ENCODE data around the gene DCAF7. TPM values are rescaled to one million over a fixed set of nuclear protein-coding genes. Genes with fewer than 3 reads are reported as not detected.

Gene DCAF7, protein sequence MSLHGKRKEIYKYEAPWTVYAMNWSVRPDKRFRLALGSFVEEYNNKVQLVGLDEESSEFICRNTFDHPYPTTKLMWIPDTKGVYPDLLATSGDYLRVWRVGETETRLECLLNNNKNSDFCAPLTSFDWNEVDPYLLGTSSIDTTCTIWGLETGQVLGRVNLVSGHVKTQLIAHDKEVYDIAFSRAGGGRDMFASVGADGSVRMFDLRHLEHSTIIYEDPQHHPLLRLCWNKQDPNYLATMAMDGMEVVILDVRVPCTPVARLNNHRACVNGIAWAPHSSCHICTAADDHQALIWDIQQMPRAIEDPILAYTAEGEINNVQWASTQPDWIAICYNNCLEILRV
- total RNA-seq, result 10 to 100 TPM; 43.5 to 49.5 TPM
- long read RNA-seq, full-length matches to known transcripts, result 23 of 37 reads
- long read RNA-seq, partial matches to known transcripts, result 0 of 37 reads
- long read RNA-seq, other reads (novel, unspliced or antisense), result 14 of 37 reads

DNA sequence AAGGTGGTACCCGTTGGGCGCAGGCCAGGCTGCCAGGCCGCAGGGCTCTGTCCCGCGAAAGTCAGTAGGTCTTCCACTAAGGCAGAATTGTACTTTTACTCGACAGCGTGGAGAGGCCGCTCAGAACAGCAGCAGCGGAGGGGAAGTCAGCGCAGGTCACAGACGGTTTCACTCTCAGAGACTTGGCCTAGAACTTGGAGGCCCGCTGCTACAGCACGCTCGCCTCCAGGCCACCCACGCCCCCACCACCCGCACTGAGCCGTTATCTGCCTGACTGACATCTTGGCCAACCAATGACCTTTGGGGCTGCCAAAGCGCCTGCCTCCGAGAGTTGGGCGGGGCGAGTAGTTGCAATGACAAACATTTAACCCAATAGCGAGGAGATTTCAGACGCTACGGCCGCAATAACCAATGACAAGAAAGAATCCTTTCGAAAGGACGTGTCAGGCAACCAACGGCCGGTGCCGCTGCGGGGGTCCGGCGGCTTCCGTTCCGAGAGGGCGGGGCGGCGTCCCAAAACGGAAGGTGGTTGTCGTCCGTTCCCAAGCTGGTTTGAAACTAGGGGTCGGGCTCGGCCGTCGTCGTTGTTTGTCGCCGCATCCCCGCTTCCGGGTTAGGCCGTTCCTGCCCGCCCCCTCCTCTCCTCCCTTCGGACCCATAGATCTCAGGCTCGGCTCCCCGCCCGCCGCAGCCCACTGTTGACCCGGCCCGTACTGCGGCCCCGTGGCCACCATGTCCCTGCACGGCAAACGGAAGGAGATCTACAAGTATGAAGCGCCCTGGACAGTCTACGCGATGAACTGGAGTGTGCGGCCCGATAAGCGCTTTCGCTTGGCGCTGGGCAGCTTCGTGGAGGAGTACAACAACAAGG is at the start of gene DCAF7:
Gene DCAF7, plus strand, starts transcription at position 532 of the 871 bp plus-strand sequence. Its CDS starts 201 bp downstream, at position 733.
- intact Hi-C loops (cut with DNase I), result loop anchor here in 1 of 2 donors (5.0 kb wide), 1 partner anchor 72 kb away; the partner anchor contains the start of gene MAP3K3
- ATAC-seq (peak; percentile 98 to 99), DNase-seq (peak; percentile 99)

DNA sequence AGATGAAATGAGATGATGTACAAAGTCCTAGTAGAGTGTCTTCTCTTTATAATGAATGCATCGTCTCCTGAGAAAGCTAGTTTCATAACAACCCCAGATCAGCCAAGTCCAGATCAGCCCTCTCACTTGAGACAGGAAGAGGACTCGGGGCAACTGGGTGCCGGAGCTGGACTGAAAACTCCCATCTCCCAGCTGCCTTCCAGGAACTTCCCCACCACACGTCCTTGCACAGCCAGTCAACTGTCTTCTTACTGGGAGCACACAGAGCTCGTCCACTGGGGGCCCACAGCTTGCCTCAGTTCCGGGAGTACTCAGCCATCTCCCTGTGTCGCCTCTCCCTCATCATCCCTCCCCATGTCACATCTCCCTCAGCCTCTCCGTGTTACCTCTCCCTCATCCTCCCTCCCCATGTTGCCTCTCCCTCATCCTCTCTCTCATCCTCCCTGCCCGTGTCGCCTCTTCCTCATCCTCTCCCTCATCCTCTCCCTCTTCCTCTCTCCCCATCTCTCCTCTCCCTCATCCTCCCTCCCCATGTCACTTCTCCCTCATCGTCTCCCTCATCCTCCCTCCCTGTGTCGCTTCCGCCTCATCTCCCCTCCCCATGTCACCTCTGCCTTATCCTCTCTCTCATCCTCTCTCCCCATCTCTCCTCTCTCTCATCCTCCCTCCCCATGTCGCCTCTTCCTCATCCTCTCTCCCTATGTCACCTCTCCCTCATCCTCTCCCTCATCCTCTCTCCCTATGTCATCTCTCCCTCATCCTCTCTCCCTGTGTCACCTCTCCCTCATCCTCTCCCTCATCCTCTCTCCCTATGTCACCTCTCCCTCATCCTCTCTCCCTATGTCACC is 49.5 kb upstream of the DCAF7 start:
- ATAC-seq (no peak), DNase-seq (no peak)
- intact Hi-C loops (cut with DNase I), result no loop called here

DNA sequence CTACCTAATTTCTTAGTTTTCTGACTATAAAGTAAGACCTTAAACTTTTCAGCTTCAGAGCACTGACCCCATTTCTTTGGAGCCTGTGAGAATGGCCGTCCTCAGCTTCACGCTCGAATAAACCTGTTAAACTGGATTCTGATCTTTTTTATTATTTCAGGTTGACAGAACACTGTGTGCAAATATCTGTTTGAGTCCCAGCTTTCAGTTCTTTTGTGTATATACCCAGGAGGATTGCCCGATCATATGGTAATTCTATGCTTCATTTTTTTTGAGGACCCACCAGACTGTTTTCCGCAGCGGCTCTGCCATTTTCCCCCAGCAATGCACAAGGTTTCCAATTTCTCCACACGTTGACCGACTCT is 47.0 kb upstream of the DCAF7 start:
- DNase-seq, result no peak
- ATAC-seq, result no peak
- intact Hi-C loops (cut with DNase I), result no loop called here

DNA sequence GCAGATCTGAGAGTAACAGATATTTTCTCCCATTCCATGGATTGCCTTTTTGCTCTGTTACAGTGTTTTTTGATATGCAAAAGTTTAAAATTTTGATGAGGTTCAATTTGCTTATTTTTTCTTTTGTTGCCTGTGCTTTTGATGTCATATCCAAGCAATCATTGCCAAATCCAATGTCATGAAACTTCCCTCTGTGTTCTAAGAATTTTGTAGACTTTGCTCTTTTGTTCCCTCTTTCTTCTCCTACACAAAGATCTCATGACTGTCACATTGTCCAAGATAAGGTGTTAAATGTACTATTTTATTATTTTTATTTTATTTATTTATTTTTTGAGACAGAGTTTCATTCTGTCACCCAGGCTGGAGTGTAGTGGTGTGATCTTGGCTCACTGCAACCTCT is 46.0 kb upstream of the DCAF7 start:
- ATAC-seq (no peak), DNase-seq (no peak)
- intact Hi-C loops (cut with DNase I), result no loop called here

DNA sequence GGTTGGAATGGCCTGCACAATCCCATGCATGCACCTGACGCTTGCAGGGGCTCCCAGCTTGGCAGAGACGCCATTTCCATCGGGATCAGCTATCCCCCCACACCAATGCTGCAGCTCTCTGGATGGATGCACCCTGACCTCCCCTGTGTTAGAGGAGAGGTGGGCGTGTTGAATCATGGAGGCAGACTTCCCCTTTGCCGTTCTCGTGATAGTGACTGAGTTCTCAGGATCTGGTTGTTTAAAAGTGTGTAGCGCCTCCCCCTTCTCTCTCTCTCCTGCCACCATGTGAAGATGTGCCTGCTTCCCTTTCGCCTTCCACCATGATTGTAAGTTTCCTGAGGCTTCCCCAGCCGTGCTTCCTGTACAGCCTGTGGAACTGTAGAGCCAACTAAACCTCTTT is 44.9 kb upstream of the DCAF7 start:
- no peak for ATAC-seq
- DNase-seq, result no peak
- intact Hi-C loops (cut with DNase I), result no loop called here

DNA sequence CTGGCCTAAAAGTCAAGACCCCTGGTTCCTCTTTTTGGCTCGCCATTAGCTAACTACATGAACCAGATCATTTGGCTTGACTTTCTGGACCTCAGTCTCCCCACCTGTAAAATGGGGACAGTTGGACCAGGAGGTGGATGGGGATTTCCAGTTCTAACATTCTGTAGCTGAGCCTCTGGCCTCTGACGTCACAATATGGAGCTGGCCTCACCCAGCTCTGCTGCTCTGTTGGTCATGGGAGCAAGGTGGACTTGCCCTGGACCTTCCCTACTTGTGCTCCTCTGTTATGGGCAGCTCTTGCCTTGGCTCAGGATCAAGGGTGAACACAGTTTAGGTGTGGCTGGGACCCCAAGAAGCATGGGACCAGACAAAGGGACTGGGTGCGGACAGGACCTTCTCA is 43.6 kb upstream of the DCAF7 start:
- no peak for DNase-seq
- intact Hi-C loops (cut with DNase I), result no loop called here
- ATAC-seq, result no peak

DNA sequence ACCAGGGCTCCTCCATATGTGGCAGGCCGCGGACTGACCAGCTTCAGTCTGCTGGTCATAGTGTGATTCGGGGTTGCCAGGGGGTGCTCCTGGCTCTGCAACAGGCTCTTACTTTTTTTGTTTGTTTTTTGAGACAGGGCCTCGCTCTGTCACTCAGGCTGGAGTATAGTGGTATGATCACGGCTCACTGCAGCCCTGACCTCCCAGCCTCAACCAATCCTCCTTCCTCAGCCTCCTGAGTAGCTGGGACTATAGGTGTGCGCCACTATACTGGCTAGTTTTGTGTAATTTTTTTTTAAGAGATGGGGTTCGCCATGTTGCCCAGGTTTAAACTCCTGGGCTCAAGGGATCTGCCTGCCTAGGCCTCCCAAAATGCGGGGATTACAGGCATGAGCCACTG is 38.9 kb upstream of the DCAF7 start:
- intact Hi-C loops (cut with DNase I), result no loop called here
- ATAC-seq (no peak), DNase-seq (no peak)

DNA sequence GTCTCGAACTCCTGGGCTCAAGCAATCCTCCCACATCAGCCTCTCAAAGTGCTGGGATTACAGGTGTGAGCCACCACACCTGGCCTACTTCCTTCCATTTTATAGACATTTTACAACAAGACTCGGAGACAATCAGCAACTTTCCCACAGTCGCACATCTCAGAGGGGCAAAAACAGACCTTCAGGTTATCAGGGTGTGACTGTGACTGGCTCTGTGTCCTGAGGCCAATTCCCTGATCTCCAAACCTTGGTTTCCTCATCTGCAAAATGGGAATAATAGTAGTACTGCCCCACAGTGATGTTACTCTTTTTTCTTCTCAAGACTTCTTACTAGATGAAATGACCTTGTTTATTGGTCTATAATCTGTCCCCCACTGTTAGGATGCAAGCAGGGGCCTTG is 37.9 kb upstream of the DCAF7 start:
- intact Hi-C loops (cut with DNase I), result no loop called here
- ATAC-seq (no peak), DNase-seq (no peak)

DNA sequence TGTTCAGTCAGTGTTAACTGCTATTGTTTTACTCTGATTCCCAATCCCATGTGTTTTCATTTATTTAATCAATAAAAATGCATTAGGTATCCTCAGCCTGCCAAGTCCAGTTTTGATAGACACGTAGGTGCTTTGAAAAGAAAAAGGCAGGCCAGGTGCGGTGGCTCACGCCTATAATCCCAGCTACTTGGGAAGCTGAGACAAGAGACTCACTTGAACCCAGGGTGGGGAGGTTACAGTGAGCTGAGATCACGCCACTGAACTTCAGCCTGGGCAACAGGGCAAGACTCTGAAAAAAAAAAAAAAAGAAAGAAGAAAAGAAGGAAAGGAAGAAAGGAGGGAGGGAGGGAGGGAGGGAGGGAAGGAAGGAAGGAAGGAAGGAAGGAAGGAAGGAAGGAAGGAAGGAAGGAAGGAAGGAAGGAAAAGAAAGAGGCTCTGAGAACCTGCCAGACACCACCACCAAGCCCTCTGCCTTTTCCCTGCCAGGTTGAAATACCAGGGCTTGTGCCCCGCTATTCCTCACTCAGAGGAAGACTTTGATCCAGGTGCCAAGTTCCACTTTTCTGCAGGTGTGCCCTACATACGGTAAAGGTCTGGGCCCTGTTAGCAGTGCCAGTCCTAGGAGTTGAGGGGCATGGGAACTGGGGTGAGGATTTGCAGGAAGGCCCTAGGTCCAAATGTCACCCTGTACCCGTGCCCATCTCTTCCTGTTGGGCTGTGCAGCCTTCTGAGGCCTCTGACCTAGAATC is 37.2 kb upstream of the DCAF7 start:
- ATAC-seq (no peak), DNase-seq (no peak)
- intact Hi-C loops (cut with DNase I), result no loop called here

DNA sequence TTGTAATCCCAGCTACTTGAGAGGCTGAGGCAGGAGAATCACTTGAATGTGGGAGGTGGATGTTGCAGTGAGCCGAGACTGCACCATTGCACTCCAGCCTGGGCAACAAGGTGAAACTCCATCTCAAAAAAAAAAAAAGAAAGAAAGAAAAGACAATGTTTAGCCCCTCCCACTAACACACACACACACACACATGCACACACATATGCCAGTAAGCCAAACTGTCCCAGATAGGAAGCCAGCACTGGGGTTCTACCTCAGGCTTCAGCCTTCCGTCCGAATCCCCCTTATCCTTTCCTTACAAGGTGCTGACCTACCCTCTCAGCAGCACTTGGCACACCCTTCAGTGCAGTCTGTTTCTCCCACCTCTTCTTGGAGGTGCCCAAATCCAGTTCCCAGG is 35.8 kb upstream of the DCAF7 start:
- intact Hi-C loops (cut with DNase I), result no loop called here
- no peak for ATAC-seq
- DNase-seq, result no peak

DNA sequence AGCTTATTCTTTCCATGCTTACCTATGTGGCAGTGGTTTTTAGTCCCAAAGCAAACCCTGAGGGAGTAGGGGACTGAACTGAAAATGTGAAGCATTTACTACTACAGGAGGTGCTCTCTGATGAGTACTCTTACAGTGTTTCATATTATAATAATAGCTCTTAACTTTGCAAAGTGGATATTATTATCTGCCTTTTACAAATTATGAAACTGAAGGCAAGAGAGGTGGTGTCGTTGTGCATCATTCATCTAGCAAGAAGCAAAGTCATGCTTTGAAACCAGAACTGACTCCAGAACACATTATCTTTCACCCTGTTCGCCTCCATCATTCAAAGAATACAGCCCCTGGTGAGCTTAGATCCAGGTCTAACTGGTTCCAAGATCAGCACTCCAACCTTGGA is 35.3 kb upstream of the DCAF7 start:
- ATAC-seq, result no peak

DNA sequence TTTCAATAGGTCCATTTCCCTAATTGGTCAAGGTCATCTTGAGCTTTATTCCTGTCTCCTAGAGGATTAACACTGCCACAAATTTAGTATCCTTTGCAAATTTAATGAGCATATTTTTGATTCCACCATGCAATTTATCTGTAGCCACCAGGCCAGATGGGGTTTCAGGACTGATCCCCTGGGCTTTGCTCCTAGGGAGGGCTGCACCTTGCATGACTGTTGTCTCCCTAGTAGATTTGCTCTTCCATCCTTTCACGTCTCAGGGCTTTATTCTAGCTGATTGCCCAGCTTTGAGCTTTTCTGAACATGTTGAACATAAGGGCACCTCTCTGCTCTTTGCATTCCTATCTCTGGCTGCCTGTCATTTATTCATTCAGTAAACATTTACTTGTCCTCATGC is 34.9 kb upstream of the DCAF7 start:
- intact Hi-C loops (cut with DNase I), result no loop called here
- no peak for ATAC-seq

More for the DNA sequence above, 35.3 kb upstream of the DCAF7 start:
- intact Hi-C loops (cut with DNase I), result no loop called here
- no peak for DNase-seq

DNA sequence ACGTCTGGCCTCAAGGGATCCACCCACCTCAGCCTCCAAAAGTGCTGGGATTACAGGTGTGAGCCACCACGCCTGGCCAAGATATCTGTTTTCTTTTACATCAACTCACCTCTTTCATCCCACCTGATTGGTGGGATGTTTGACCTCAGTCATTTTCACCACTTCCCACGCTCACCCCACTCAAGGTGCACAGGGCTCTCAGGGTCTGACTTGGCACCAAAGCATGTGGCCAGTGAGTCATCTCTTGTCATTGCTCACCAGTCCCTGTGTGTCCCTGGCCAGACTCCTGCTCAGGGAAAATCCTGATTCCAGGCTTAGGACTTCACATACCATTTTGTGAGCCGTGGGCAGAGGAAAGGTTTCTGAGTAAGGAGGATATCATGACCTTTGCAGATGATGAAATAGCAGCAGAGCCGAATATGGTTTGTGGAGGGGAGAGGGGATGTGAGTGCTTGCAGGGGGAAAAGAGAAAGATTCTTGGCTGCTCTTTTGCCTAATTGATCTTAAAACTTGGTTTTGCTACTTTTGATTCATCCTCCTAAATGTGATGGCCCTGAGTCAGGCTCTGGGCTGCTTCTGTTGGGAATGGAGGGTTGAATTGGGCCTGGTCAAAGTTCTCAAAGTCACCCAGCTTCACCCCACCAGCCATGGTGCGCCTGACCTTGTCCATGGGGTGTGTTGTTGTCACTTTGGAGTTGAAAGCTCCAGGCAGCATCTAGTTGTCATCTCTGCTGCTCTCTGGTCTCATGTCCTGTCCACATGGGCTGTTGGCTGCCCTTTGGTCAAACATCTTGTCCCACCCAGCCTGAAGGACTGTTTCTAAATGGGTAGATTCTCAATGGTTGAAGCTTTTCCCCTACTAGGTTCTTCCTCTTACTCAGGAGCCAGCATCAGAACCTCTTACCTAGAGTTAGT is 33.1 kb upstream of the DCAF7 start:
- intact Hi-C loops (cut with DNase I), result no loop called here
- ATAC-seq (no peak), DNase-seq (no peak)

More for the DNA sequence above, 34.9 kb upstream of the DCAF7 start:
- DNase-seq, result no peak

DNA sequence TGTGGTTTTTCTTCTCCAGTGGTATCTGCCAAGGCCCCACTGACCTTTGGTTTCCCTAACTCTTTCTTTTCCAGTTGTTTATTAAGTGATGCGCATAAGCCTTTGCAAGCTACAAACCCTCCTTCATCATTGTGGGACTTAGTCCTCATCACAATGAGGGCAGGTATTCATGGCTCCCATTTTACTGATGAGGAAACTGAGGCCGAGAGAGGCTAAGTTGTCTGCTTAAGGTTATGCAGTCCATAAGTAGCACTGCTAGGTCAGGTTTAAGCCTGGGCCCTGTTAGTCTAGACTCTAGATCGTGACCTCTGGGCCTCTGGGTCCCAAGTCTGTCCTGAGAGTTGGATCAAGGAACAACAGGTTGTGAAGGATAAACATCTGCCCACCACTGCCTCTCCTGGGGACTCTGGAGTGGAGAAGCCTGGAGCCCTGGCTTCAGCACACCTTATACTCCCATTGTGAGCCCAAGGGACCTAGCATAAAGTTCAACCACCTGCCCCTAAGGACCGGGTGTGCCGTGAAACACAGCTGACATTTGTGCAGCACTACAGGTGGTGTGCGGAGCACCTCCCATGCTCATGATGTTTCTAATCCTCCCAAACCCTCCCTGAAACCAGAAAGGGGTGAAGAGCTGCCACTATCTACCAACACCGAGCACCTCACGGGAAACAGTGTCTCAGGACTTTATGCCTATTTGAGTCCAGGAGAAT is 32.3 kb upstream of the DCAF7 start:
- ATAC-seq (no peak), DNase-seq (no peak)
- intact Hi-C loops (cut with DNase I), result no loop called here

DNA sequence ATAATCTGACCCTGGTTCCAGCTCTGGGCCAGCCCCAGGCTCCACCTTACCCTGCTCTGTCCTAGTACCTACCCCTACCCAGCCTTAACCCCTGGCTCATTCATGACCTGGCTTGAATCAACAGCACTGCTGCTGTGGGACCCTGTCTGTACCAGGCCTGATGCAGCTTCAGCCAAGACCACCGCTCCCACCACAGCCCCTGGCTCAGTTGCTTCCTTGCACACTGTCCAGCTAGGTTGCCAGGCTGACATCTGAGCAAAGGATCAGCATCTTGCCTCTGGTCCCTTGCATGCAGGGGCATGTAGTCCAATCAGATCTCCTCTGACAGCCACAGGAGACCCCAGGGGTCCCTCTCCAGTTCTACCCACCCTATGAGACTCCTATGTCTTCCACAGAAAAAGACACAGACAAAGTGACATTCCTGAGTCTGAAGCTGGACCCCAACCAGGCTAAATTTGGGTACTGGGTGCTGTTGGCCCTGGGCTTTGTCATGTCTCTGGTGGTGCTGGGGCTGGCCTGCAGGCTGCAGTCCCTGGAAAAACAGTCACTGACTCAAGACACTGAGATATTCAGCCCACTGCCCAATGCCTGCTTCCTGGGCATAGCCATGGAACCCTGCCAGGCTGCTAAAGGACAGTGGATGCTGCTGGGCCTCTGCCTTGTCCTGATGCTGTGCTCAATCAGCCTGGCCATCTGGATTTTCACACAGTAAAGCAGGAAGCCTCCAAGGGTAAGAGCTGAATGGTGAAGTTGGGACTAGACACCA is 31.0 kb upstream of the DCAF7 start:
- DNase-seq, result no peak
- no peak for ATAC-seq
- intact Hi-C loops (cut with DNase I), result no loop called here
